Measurements from ENCODE around the gene SMYD4.
"Not testable (repeated sequence)": the region's sequence is repeated elsewhere in the genome, so short reads cannot be mapped to it uniquely, and the experiment has no call there.

The SMYD4 gene

DNA sequence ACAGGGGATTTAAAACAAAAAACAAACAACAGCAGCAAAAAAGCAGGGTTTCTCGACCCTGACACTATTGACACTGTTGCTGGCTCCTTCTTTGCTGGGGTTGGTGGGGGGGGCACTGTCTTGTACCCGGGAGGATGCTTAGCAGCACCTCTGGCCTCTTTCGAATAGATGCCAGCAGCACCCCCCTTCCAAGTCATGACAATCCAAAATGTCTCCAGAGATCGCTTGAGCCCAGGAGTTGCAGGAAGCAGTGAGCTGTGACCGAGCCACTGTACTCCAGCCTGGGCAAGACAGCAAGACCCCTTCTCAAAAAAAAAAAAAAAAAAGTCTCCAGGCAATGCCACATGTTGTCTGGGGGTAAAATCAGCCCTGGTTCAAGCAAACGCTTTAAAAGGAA, 47.5 kb downstream of the SMYD4 start:
- DNase-seq = no peak

DNA sequence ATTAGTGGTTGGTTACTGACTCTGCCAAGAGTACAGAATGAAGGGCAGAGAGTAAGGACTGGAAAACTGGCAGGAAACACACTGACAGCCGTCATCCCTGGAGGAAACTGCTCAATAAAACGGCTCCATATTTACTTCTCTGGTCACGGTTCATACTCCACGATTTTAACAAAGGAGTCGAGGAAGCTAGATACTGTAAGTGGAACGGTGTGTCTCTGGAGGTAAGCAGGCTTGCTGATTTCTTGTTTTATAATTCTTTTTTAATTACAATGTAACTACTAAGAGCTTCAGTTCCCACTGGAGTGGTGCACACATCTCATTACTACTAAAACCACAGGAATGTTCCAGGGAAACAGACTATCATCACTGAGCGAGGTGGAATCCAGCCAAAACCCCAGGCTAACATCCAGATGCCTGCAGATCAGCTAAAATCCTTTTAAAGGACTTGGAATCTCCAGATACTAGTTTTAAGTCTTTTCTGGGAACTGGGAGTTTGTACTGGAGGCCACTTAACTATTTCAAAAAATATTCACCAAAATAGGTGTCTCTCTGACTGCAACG, 50.1 kb downstream of the SMYD4 start:
- DNase-seq = no peak

DNA sequence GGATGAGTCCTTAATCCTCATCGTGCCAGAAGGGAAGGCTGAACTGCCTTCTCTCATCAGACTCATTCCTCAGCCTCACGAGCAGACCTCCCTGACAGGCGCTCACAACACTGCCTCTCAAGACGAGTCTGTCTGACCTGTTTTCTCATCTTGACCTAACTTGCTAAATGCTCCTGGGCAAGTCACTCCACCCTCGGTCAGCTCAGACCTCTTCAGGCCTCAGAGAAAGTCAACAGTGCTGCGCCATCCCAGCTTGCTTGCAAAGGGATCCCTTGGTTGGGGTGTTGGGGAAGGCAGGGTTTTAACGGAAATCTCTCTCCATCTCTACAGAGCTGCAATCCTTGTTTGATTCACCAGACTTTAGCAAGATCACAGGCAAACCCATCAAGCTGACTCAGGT, 52.8 kb downstream of the SMYD4 start:
- DNase-seq = no peak

DNA sequence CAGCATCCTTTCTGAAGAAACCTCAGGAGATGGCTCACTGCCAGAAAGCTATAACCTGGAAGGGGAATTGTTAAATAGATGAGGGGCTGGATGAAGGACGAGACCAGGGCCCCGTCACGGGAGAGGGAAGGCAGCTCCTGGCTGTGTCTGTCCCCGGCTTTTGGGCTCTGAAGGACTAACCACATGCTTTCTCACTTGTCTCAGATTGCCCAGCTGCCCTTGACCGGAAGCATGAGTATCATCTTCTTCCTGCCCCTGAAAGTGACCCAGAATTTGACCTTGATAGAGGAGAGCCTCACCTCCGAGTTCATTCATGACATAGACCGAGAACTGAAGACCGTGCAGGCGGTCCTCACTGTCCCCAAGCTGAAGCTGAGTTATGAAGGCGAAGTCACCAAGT, 53.4 kb downstream of the SMYD4 start:
- no peak for DNase-seq

GRCh38 chr17:1774390-1775176, 55.1 kb downstream of the SMYD4 start:
- DNase-seq = no peak

- DNase-seq = no peak
Observed at GRCh38 chr17:1773696-1774181, 56.0 kb downstream of the SMYD4 start.

DNA sequence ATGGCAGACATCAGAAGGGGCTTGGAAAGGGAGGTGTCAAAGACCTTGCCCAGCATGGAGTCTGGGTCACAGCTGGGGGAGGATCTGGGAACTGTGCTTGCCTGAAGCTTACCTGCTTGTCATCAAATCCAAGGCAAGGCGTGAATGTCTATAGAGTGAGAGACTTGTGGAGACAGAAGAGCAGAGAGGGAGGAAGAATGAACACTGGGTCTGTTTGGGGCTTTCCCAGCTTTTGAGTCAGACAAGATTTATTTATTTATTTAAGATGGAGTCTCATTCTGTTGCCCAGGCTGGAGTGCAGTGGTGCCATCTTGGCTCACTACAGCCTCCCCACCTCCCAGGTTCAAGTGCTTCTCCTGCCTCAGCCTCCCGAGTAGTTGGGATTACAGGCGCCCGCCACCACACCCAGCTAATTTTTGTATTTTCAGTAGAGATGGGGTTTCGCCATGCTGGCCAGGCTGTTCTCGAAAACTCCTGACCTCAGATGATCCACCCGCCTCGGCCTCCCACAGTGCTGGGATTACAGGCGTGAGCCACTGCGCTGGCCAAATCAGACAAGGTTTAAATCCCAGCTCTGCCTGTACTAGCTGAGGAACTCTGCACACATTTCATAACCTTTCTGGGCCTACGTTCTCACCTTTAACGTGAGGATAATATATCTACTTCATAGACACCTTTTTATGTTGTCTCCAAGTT, 56.6 kb downstream of the SMYD4 start:
- not testable (repeated sequence) for DNase-seq

GRCh38 chr17:1769822-1770477, 59.8 kb downstream of the SMYD4 start:
- no peak for DNase-seq

DNA sequence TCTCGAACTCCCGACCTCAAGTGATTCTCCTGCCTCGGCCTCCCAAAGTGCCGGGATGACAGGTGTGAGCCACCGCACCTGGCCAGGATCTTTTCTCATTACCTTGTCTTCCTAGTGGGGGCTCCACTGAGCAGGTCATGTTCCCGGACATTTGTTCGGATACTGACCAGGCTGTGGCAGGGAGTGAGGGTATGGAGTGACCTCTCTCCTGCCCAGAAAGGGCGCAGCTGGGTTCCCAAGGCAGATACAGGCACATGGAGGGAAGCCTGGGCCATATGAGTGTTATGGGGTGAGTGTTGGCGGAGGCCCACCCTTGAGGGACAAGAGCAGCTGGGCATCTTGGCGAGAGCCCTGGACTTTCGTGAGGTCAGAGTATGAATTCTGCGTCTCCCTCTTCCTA, 62.3 kb downstream of the SMYD4 start:
- DNase-seq = no peak

- no peak for DNase-seq
Observed at GRCh38 chr17:1766382-1767135, 63.1 kb downstream of the SMYD4 start.

DNA sequence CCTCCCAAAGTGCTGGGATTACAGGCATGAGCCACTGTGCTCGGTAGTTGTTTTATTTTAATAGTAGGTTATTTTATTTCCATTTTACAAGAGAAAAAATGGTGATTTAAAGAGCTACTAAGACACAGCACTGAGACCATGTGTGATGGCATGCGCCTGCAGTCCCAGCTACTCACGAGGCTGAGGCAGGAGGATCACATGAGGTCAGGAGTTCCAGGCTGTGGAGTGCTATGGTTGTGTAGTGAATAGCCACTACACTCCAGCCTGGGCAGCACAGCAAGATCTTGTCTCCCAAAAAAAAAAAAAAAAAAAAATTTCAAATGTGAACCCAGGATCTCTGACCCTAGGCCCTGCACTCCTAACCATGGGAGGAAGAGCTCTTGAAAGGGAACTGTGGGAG, 64.1 kb downstream of the SMYD4 start:
- no peak for DNase-seq

- not testable (repeated sequence) for DNase-seq
Observed at GRCh38 chr17:1764705-1765104, 65.0 kb downstream of the SMYD4 start.

GRCh38 chr17:1764284-1764683, 65.4 kb downstream of the SMYD4 start:
- peak; percentile 92 for DNase-seq

DNA sequence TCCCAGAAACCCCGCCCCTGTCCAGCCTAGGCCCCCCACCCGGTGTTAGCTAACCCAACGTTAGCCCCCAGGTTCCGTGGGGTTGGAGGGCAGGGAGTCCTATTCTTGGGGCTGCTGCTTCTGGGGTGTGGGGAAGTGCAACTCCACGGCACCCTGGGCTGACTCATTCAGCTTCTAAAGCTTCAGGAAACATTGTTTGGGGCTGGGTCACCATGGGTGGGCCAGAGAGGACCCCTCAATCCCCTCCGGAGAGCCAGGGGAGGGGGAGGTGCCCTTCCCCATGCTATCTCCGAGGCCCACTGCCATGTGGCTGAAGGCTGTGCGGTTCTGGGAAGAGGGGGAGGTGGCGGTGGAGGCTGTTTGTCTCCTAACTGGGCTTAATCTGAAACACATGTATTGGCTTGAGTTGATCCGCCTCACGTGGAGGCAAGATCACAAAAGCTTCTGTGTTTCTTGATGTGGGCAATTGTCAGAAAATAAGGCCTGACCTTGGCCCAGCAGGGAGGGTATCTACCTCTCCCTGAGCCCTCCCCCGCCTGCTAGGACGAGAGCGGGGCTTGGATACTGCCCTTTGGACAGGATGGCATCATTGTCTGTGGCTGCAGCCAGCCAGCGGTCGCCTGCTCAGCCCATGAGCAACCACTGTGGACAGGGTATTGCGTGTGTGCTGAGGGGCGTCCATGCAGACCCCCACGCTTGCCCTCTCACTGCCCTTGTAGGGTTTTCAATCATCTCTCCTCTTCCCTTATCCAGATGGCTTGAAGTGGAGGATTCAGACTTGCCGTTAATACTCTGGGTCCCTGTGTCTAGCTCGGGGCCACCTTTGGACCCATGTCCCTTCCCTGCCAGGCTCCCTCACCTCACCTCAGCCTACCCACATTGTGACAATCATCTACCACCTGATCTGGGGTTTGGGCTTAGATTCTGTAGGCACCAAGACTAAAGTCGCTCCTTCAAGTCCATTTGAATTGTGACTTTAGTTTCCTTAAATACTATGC, 66.5 kb downstream of the SMYD4 start:
- peak; percentile 70 for DNase-seq

DNA sequence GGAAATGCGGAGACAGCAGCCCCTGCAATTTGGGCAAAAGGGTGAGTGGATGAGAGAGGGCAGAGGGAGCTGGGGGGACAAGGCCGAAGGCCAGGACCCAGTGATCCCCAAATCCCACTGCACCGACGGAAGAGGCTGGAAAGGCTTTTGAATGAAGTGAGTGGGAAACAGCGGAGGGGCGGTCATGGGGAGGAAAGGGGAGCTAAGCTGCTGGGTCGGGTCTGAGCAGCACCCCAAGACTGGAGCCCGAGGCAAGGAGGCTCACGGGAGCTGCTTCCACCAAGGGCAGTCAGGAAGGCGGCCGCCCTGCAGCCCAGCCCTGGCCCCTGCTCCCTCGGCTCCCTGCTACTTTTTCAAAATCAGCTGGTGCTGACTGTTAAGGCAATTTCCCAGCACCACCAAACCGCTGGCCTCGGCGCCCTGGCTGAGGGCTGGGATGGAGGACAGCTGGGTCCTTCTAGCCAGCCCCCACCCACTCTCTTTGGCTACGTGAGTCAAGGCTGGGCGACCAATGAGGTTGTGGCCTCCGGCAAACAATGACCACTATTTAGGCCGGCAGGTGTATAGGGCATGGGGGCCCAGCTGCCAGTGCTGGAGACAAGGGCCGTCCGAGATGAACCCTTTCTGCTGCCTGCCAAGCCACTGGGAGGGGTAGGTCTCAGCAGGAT, 67.3 kb downstream of the SMYD4 start:
- DNase-seq = peak; percentile 56

DNA sequence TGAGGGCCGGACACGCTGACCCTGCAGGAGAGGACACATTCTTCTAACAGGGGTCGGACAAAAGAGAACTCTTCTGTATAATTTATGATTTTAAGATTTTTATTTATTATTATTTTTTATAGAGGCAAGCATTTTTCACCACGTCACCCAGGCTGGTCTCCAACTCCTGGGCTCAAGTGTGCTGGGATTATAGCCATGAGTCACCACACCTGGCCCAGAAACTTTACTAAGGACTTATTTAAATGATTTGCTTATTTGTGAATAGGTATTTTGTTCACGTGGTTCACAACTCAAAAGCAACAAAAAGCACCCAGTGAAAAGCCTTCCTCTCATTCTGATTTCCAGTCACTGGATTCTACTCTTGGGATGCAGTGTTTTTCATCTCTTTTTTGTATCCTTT, 70.2 kb downstream of the SMYD4 start:
- no peak for DNase-seq

GRCh38 chr17:1758807-1759206, 70.9 kb downstream of the SMYD4 start:
- peak; percentile 72 for DNase-seq

DNA sequence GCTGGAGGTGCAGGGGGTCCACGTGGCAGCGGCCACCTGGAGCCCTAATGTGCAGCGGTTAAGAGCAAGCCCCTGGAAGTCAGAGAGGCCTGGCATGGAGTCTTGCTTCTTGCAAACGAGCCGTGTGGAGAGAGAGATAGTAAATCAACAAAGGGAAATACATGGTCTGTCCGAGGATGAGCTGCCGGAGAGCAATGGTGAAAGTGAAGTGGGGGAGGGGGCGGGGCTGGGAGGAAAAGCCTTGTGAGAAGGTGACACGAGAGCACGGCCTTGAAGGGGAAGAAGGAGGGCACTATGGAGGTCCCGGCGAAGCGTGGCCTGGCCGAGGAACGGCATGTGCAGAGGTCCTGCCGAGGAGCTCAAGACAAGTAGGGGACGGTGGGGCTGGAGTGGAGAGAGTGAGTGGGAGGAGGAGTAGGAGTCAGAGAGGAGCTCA, 73.9 kb downstream of the SMYD4 start:
- DNase-seq = no peak

DNA sequence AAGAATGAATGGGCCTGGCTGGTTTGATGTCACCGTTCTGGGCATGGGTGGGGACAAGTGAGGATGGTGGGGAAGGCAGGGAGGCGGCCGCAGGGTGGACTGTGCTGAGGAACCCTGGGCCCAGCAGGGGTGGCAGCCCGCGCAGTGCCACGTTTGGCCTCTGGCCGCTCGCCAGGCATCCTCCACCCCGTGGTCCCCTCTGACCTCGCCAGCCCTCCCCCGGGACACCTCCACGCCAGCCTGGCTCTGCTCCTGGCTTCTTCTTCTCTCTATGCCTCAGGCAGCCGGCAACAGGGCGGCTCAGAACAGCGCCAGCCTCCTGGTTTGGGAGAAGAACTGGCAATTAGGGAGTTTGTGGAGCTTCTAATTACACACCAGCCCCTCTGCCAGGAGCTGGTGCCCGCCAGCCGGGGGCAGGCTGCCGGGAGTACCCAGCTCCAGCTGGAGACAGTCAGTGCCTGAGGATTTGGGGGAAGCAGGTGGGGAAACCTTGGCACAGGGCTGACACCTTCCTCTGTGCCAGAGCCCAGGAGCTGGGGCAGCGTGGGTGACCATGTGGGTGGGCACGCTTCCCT, 74.4 kb downstream of the SMYD4 start:
- no peak for DNase-seq

DNA sequence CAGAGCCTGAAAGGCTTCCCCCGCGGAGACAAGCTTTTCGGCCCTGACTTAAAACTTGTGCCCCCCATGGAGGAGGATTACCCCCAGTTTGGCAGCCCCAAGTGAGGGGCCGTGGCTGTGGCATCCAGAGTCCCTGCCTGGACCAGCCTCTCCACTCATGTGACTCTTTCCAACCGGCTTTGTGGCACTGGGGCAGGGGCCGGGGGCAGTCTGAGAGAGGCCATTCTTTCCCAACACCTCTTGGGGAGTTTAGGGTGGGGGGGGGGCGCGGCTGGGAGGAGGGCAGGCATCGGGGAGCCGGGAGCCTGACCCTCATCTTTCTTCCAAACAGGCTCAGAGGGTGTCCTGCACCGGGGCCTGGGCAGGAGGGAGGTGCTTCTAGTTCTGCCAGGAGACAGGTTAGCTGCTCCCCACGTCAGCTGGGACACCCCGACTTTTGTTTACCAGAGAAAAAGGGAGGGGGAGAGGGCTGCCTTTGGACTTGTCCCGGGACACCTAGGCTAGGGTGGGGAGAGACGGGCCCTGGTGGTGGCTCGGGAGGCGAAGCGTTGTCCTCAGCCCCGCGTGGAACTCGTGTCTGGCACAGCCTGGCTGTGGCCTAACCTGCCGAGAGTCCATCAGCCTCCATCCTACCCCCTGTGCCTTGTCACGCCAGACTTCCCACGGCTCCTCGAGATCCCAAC, 75.1 kb downstream of the SMYD4 start:
- DNase-seq = no peak

All from MV-4-11 (cell line).